ENCODE measurements around the gene TMEM106C. TPM values are rescaled to one million over a fixed set of nuclear protein-coding genes. Genes with fewer than 3 reads are reported as not detected.

TMEM106C gene
- total and polyA plus RNA-seq, 12 donors: 24.6 to 119 (median 52.0) TPM

- no peak overlapping the region for H3K27ac ChIP-seq
- DNase-seq: no peak
- no peaks in the 10 kb centered on the region for H3K9me3 ChIP-seq (replicated peaks in 1 of 3)
- no peak for TF ChIP-seq CTCF (IDR thresholded peaks at IDR 0.05)
- no peak for TF ChIP-seq POLR2A (IDR thresholded peaks at IDR 0.05)
- H3K27me3 ChIP-seq: no peaks in the 10 kb centered on the region
- no peaks in the 10 kb centered on the region for H3K36me3 ChIP-seq (replicated peaks in 1 of 2)
- no peak overlapping the region for H3K4me3 ChIP-seq
- H3K4me1 ChIP-seq (replicated peaks in 1 of 2): no peaks in the 10 kb centered on the region
- 80 to 93% (median 89%) methylated on average over 7 to 18 of the region's 18 CpGs for WGBS, 4 donors
- intact Hi-C loops (cut with DNase I): no loop called here
Measured at GRCh38 chr12:47977772-47978597, 14.6 kb downstream of the TMEM106C start.

GRCh38 chr12:47978598-47978873 is 15.1 kb downstream of the TMEM106C start:
- DNase-seq: no peak
- Histone ChIP-seq H3K9me3 (replicated peaks in 1 of 3) (no peaks in the 10 kb centered on the region), H3K4me3 (no peak overlapping the region), H3K36me3 (replicated peaks in 1 of 2) (no peaks in the 10 kb centered on the region), H3K27me3 (no peaks in the 10 kb centered on the region), H3K27ac (no peak overlapping the region), H3K4me1 (replicated peaks in 1 of 2) (no peaks in the 10 kb centered on the region)
- 80 to 100% (median 86%) methylated on average over 2 to 7 of the region's 7 CpGs for WGBS, 4 donors
- intact Hi-C loops (cut with DNase I): no loop called here
- TF ChIP-seq CTCF (IDR thresholded peaks at IDR 0.05): no peak
- TF ChIP-seq POLR2A (IDR thresholded peaks at IDR 0.05): no peak

GRCh38 chr12:47979166-47979565 is 15.8 kb downstream of the TMEM106C start:
- Histone ChIP-seq H3K4me3 (no peak overlapping the region), H3K27me3 (no peaks in the 10 kb centered on the region), H3K9me3 (replicated peaks in 1 of 3) (no peaks in the 10 kb centered on the region), H3K27ac (no peak overlapping the region), H3K36me3 (replicated peaks in 1 of 2) (no peaks in the 10 kb centered on the region), H3K4me1 (replicated peaks in 1 of 2) (no peaks in the 10 kb centered on the region)
- no peak for TF ChIP-seq CTCF (IDR thresholded peaks at IDR 0.05)
- TF ChIP-seq POLR2A (IDR thresholded peaks at IDR 0.05): no peak
- 88 to 95% (median 93%) methylated on average over 2 to 5 of the region's 5 CpGs for WGBS, 4 donors
- intact Hi-C loops (cut with DNase I): no loop called here
- no peak for DNase-seq

GRCh38 chr12:47979686-47980085 is 16.3 kb downstream of the TMEM106C start:
- intact Hi-C loops (cut with DNase I): no loop called here
- DNase-seq: no peak

More at GRCh38 chr12:47979686-47980085, 16.3 kb downstream of the TMEM106C start:
- Histone ChIP-seq H3K27ac (no peak overlapping the region), H3K9me3 (replicated peaks in 1 of 3) (no peaks in the 10 kb centered on the region), H3K27me3 (no peaks in the 10 kb centered on the region), H3K4me1 (replicated peaks in 1 of 2) (no peaks in the 10 kb centered on the region), H3K36me3 (replicated peaks in 1 of 2) (no peaks in the 10 kb centered on the region), H3K4me3 (no peak overlapping the region)
- WGBS, 4 donors: 86 to 92% (median 89%) methylated on average over 4 to 11 of the region's 11 CpGs
- TF ChIP-seq POLR2A (IDR thresholded peaks at IDR 0.05) (no peak), CTCF (IDR thresholded peaks at IDR 0.05) (no peak)

Data from adrenal gland (tissue), 12 donors.